ENCODE data around the gene SLC26A9.

GRCh38 chr1:205935869-205936268, 7.4 kb downstream of the SLC26A9 start:
- TF ChIP-seq CTCF (conservative IDR thresholded peaks at IDR 0.05) (no peak), EZH2 (IDR thresholded peaks at IDR 0.05; ENCODE audit: low read depth) (no peak)
